Measurements from ENCODE around the gene SLC12A7. TPM values are rescaled to one million over a fixed set of nuclear protein-coding genes. Genes with fewer than 3 reads are reported as not detected.
"Not testable (repeated sequence)": the region's sequence is repeated elsewhere in the genome, so short reads cannot be mapped to it uniquely, and the experiment has no call there.

Gene SLC12A7
- total RNA-seq, 1 experiment from 2014 or later: 12.0 TPM

DNA sequence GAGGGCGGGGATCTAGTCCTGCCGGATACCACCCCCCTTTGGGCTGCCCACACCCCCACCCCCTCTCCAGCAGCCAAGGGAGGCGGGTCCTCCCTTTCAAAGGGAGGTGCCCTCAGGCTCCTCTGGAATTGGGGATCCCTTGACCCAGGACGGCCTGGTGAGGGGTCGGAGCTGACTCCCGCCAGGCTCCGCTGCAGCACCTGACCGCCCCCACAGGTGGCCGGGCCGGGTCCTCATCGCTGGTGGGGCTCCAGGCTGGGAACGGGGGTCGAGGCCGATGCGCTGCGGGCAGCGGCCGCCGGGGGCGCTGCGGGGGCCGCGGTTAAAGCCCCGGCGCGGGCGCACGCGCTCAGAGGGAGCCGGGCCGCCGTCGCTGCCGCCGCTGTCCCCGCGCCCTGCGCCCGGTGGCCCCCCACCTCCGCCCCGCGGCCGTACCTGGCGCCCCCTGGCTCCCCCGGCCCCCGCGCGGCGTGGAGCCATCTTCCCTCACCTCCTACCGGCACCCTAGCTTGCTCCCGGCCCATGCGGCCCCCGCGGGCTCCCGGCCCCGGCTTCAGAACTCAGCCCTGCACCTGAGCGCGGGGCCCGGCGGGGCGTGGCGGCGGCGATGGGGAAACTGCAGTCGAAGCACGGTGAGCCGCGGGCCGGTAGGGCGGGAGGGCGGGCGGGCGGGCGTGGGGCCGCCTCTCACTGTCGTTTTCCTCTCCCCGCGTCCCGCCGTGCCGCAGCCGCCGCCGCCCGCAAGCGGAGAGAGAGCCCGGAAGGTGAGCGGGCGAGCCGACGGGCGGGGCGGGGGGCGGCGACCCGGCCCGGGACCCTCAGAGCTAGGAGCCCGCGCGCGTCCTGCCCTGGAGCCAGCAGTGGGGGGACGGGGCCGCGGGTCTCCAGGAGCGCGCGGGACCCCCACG lies 103.2 kb downstream of the SLC12A7 start, which contains the start of gene NKD2:
NKD2 (plus strand) TSS at position 352 of the 908 bp plus-strand sequence; CDS start at position 608, 256 bp downstream.
- Histone ChIP-seq H3K4me1 (no peaks in the 10 kb centered on the region), H3K27me3 (no peaks in the 10 kb centered on the region), H3K9me3 (replicated peaks) (no peaks in the 10 kb centered on the region), H3K27ac (no peak within 1 kb of the TSS), H3K36me3 (no peaks in the 10 kb centered on the region), H3K4me3 (no peak within 1 kb of the TSS)
- no peak for DNase-seq

DNA sequence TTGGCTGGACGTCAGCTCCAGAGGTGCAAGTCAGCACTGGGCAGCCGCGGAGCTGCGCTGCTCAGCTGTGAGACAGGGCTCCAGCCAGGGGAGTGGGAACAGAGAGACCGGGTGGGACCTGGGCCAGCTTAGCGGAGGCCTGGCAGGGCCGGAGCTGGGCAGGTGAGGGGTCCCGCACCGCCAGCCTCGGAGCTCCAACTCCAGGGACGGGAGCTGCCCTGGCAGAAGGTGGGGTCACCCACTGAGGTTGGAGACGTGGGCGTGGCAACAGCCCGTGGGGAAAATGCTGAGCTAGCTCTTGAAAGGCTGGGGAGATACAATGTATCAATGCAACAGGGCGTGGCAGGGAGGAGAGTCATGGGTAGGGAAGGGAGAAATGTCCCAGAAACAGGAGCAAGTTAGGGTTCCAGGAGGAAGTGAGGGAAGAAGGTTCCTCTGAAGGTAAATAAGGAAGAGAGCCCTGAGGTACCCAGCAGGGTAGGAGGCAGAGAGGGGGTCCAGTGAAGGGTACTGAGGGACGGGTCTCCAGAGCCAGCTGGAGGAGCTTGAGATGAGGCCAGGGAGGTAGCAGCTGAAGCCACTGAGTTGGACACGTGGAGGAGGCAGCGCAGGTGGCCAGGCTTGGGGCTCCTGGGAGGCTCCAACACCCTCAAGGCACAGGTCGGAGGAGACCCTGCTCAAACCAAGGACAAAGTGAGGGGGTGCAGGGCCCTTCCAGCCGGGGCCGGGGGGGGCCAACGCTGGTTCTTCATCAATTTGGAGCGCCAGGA lies 104.0 kb downstream of the SLC12A7 start:
- no peak overlapping the region for H3K4me3 ChIP-seq
- H3K4me1 ChIP-seq: no peaks in the 10 kb centered on the region; the same call in 1 of the 2 replicates
- H3K36me3 ChIP-seq: no peaks in the 10 kb centered on the region
- no peak overlapping the region for H3K27ac ChIP-seq
- no peaks in the 10 kb centered on the region for H3K9me3 ChIP-seq (replicated peaks)
- no peak for DNase-seq
- no peaks in the 10 kb centered on the region for H3K27me3 ChIP-seq

DNA sequence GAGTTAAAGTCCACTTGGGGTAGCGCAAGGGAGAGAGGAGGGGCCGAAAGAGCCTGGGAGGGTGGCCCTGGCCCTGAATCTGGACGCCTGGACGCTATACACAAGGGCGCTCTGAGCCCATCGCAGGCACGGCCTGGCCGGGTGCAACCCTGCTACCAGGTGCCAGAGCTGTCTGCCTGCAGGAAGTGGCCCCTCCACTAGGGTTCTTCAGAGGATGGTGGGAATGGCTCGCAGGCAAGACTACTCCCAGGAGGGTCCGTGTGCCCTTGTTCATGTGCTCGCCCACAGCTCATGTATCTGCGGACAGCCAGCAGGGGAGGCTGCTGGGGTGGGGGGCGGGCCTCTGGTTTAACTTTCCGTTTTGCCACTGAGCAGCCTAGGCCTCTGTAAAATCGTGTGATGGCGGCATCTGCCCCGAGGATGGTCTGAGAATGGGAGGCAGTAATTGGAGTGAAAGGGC lies 104.6 kb downstream of the SLC12A7 start:
- H3K4me1 ChIP-seq: no peaks in the 10 kb centered on the region; the same call in 1 of the 2 replicates
- H3K27ac ChIP-seq: no peak overlapping the region
- H3K4me3 ChIP-seq: no peak overlapping the region
- H3K27me3 ChIP-seq: no peaks in the 10 kb centered on the region
- DNase-seq: no peak
- H3K9me3 ChIP-seq (replicated peaks): no peaks in the 10 kb centered on the region
- no peaks in the 10 kb centered on the region for H3K36me3 ChIP-seq

DNA sequence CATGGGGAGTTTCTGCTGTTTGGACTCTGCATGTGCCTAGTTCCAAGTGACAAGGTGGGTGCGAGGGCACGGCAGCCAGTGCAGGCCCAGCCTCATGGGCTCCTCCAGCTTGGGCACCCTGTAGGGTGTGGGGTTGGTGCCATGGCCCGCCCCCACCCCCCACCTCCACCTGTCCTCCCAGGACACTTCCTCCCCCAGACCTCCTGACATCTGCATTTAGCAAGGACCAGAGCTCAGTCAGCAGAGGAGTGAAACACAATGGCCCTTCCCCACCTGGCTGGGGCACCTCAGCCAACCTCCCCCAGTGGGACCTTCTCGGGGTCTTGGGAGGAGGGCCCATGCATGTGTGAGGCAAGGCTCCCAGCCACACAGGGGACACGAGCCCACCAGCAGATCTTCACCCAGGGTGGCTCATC lies 105.2 kb downstream of the SLC12A7 start:
- Histone ChIP-seq H3K4me1 (no peaks in the 10 kb centered on the region; the same call in 1 of the 2 replicates), H3K27me3 (no peaks in the 10 kb centered on the region), H3K9me3 (replicated peaks) (no peaks in the 10 kb centered on the region), H3K36me3 (no peaks in the 10 kb centered on the region), H3K27ac (no peak overlapping the region), H3K4me3 (no peak overlapping the region)
- DNase-seq: no peak

- no peak overlapping the region for H3K4me3 ChIP-seq
- H3K9me3 ChIP-seq (replicated peaks): no peaks in the 10 kb centered on the region
- H3K27me3 ChIP-seq: no peaks in the 10 kb centered on the region
- H3K27ac ChIP-seq: no peak overlapping the region
- H3K36me3 ChIP-seq: no peaks in the 10 kb centered on the region
- H3K4me1 ChIP-seq: no peaks in the 10 kb centered on the region; the same call in 1 of the 2 replicates
- no peak for DNase-seq
Observed at GRCh38 chr5:1005904-1006655, 105.8 kb downstream of the SLC12A7 start.

DNA sequence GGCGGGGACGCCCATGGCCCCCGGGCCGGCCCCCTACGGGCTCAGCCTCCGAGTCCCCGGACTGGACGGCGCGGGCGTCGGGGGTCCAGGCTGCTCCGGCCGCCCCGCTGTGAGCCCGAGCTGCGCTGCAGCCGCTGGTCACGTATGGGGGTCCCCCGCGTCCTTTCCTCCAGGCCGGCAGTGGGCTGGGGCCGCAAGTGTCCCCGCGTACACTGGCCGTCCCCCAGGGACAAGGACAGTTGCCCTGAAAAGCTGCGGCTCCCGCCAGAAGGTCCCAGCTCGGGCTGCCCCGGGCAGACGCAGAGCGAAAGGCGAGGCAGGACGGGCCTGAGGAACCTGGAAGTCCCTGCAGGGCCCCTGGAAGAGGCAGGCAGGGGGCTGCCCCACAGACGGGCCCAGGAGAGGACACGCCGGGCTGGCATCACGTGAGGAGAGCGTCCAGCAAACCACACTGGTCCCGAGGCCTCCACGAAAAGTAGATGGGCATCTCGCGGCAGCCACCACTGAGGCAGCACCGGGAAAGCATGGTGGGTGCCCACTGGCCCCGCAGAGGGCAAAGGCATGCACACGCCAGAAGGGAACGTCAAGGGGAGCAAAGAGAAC lies 106.5 kb downstream of the SLC12A7 start:
- no peak for DNase-seq
- no peaks in the 10 kb centered on the region for H3K36me3 ChIP-seq
- no peaks in the 10 kb centered on the region; the same call in 1 of the 2 replicates for H3K4me1 ChIP-seq
- H3K27me3 ChIP-seq: no peaks in the 10 kb centered on the region
- H3K4me3 ChIP-seq: no peak overlapping the region
- H3K27ac ChIP-seq: no peak overlapping the region
- no peaks in the 10 kb centered on the region for H3K9me3 ChIP-seq (replicated peaks)

DNA sequence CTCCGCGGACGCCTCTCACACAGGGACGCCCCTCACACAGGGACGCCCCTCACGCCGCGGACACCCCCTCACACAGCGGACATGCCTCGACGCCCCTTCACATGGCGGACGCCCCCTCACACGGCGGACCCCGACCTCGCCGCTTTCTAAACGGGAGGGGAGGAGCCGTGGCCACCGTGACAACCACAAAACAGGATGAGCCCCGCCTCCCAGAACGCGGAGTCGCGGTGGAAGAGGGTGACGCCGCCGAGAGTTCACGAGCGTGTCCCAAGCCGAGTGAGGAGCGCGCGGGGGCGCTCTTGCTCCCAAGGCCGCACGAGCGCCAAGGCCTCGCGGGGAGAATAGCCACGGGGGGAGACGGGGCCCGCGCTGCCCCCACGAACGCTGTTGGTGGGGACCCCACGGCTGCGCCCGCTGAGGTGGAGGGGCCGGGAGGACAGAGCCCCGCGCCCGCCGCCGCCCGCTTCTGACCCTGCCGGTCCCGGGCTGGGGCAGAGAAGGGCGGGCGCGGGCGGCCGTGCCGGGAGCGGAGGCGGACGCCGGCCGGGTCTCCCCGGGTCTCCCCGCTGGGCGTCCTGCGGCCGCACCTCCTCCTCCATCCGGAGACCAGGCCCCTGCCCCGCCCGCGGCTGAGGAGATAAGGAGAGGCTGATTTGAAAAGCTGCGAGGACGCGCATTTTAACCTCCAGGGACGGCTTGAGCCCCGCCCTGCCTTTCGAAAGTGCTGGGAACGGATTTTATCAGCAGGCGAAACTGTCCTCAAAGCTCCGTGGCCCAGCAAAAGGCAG lies 107.2 kb downstream of the SLC12A7 start:
- DNase-seq: no peak
- Histone ChIP-seq H3K27me3 (no peaks in the 10 kb centered on the region), H3K27ac (no peak overlapping the region), H3K4me1 (no peaks in the 10 kb centered on the region; the same call in 1 of the 2 replicates), H3K36me3 (no peaks in the 10 kb centered on the region), H3K4me3 (no peak overlapping the region), H3K9me3 (replicated peaks) (no peaks in the 10 kb centered on the region)

GRCh38 chr5:1003296-1003937 lies 108.4 kb downstream of the SLC12A7 start:
- H3K9me3 ChIP-seq (replicated peaks): no peaks in the 10 kb centered on the region
- no peaks in the 10 kb centered on the region for H3K36me3 ChIP-seq
- H3K4me1 ChIP-seq: no peaks in the 10 kb centered on the region; the same call in 1 of the 2 replicates
- DNase-seq: no peak
- H3K4me3 ChIP-seq: no peak overlapping the region
- no peaks in the 10 kb centered on the region for H3K27me3 ChIP-seq
- no peak overlapping the region for H3K27ac ChIP-seq

DNA sequence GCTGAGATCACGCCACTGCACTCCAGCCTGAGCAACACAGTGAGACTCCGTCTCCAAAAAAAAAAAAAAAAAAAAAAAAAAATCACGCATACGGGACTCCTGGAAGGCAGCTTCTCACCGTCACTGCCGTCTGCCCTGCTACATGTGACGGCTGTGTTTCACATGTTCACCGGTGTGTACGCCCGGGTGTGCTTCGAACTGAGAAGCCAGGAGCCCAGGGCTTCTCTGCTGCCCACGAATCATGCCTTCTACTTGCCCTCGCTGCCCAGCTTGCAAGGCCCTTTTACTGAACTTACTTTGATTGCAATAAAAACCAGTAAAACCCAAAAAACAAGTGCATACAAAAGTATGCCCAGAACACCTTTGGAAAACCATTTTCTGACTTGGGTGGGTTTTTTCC lies 109.0 kb downstream of the SLC12A7 start:
- no peak overlapping the region for H3K27ac ChIP-seq
- no peaks in the 10 kb centered on the region for H3K27me3 ChIP-seq
- no peaks in the 10 kb centered on the region; the same call in 1 of the 2 replicates for H3K4me1 ChIP-seq
- no peak overlapping the region for H3K4me3 ChIP-seq
- H3K36me3 ChIP-seq: no peaks in the 10 kb centered on the region
- DNase-seq: no peak
- H3K9me3 ChIP-seq (replicated peaks): no peaks in the 10 kb centered on the region

GRCh38 chr5:1002271-1002546 lies 109.7 kb downstream of the SLC12A7 start:
- Histone ChIP-seq H3K27ac (no peak overlapping the region), H3K9me3 (replicated peaks) (no peaks in the 10 kb centered on the region), H3K4me3 (no peak overlapping the region), H3K36me3 (no peaks in the 10 kb centered on the region), H3K4me1 (no peaks in the 10 kb centered on the region; the same call in 1 of the 2 replicates), H3K27me3 (no peaks in the 10 kb centered on the region)
- DNase-seq: no peak

- no peak for DNase-seq
- H3K9me3 ChIP-seq (replicated peaks): no peaks in the 10 kb centered on the region
- peaks cover 3% of the 10 kb centered on the region; the same call in 1 of the 2 replicates for H3K4me1 ChIP-seq
- H3K36me3 ChIP-seq: no peaks in the 10 kb centered on the region
- no peaks in the 10 kb centered on the region for H3K27me3 ChIP-seq
- H3K27ac ChIP-seq: no peak overlapping the region
- H3K4me3 ChIP-seq: no peak overlapping the region
Observed at GRCh38 chr5:1001406-1002270, 110.2 kb downstream of the SLC12A7 start.

- H3K4me1 ChIP-seq; DNase-seq; H3K27ac ChIP-seq; H3K4me3 ChIP-seq; H3K9me3 ChIP-seq (replicated peaks); H3K27me3 ChIP-seq; H3K36me3 ChIP-seq: not testable (repeated sequence)
Observed at GRCh38 chr5:1000831-1001230, 111.0 kb downstream of the SLC12A7 start.

All from SJCRH30 (cell line).